ENCODE measurements around the gene AMN.

DNA sequence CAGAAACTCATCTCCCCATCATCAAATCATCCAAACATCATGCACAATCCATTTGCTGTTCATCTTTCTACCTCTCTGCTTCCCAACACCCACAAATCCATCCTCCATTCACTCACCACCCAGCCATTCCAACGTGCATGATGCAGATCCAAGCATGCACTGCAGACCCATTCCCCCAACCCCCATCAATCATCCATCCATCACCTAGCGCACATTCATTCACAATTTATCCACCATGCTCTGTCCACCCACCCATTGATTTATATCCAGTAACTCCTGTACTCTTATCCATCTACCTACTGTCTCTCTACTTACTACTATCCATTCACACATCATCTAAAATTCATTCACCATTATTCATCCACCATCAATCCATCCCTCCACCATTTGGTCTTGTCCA, 4.0 kb upstream of the AMN start:
- TF ChIP-seq HNF4A (conservative IDR thresholded peaks at IDR 0.05) (no peak), YY1 (IDR thresholded peaks at IDR 0.05) (no peak), GABPA (IDR thresholded peaks at IDR 0.05 in 1 of 2, conservative IDR thresholded peaks at IDR 0.05 in 1 of 2) (no peak), TAF1 (conservative IDR thresholded peaks at IDR 0.05) (no peak), SP1 (IDR thresholded peaks at IDR 0.05) (no peak), MAX (IDR thresholded peaks at IDR 0.05) (no peak), JUND (IDR thresholded peaks at IDR 0.05) (no peak), FOXA1 (IDR thresholded peaks at IDR 0.05) (no peak), RXRA (IDR thresholded peaks at IDR 0.05) (no peak), HNF4G (IDR thresholded peaks at IDR 0.05) (no peak)
- TF ChIP-seq, protein P1, sequence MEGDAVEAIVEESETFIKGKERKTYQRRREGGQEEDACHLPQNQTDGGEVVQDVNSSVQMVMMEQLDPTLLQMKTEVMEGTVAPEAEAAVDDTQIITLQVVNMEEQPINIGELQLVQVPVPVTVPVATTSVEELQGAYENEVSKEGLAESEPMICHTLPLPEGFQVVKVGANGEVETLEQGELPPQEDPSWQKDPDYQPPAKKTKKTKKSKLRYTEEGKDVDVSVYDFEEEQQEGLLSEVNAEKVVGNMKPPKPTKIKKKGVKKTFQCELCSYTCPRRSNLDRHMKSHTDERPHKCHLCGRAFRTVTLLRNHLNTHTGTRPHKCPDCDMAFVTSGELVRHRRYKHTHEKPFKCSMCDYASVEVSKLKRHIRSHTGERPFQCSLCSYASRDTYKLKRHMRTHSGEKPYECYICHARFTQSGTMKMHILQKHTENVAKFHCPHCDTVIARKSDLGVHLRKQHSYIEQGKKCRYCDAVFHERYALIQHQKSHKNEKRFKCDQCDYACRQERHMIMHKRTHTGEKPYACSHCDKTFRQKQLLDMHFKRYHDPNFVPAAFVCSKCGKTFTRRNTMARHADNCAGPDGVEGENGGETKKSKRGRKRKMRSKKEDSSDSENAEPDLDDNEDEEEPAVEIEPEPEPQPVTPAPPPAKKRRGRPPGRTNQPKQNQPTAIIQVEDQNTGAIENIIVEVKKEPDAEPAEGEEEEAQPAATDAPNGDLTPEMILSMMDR (IDR thresholded peaks at IDR 0.05; ENCODE audit: low read depth, low read length, missing input control): no peak
- TF ChIP-seq, protein P2, sequence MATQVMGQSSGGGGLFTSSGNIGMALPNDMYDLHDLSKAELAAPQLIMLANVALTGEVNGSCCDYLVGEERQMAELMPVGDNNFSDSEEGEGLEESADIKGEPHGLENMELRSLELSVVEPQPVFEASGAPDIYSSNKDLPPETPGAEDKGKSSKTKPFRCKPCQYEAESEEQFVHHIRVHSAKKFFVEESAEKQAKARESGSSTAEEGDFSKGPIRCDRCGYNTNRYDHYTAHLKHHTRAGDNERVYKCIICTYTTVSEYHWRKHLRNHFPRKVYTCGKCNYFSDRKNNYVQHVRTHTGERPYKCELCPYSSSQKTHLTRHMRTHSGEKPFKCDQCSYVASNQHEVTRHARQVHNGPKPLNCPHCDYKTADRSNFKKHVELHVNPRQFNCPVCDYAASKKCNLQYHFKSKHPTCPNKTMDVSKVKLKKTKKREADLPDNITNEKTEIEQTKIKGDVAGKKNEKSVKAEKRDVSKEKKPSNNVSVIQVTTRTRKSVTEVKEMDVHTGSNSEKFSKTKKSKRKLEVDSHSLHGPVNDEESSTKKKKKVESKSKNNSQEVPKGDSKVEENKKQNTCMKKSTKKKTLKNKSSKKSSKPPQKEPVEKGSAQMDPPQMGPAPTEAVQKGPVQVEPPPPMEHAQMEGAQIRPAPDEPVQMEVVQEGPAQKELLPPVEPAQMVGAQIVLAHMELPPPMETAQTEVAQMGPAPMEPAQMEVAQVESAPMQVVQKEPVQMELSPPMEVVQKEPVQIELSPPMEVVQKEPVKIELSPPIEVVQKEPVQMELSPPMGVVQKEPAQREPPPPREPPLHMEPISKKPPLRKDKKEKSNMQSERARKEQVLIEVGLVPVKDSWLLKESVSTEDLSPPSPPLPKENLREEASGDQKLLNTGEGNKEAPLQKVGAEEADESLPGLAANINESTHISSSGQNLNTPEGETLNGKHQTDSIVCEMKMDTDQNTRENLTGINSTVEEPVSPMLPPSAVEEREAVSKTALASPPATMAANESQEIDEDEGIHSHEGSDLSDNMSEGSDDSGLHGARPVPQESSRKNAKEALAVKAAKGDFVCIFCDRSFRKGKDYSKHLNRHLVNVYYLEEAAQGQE (IDR thresholded peaks at IDR 0.05): no peak
- TF ChIP-seq, protein P3, sequence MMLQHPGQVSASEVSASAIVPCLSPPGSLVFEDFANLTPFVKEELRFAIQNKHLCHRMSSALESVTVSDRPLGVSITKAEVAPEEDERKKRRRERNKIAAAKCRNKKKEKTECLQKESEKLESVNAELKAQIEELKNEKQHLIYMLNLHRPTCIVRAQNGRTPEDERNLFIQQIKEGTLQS (IDR thresholded peaks at IDR 0.05): no peak

Data from liver (tissue), 3 donors.